Fibroblast of lung (primary cell): ENCODE measurements around the gene NEK8. TPM values are rescaled to one million over a fixed set of nuclear protein-coding genes. Genes with fewer than 3 reads are reported as not detected.
"Not testable (repeated sequence)": the region's sequence is repeated elsewhere in the genome, so short reads cannot be mapped to it uniquely, and the experiment has no call there.

Source experiments
- DNase-seq, 2 donors: peaks; one replicate each; pipeline versions ENCODE4 v3.0.0 to v3.0.0-alpha.2; 2010; ENCODE audit warnings: low read depth in 2 of 2
- H2AFZ ChIP-seq: 2 replicates; pipeline ENCODE4 v1.5.1; 2012; ENCODE audit warnings: low read length, control low read depth, inconsistent platforms
- H3K27ac ChIP-seq: 2 replicates; pipeline ENCODE4 v1.5.1; 2011; ENCODE audit warnings: low read length, control low read depth; ENCODE audit not compliant: insufficient read depth
- H3K27me3 ChIP-seq: 2 replicates; pipeline ENCODE4 v1.5.1; 2011; ENCODE audit warnings: mild to moderate bottlenecking, low read length; ENCODE audit not compliant: control insufficient read depth, insufficient read depth
- H3K36me3 ChIP-seq: 2 replicates; pipeline ENCODE4 v1.5.1; 2011; ENCODE audit warnings: low read length; ENCODE audit not compliant: control insufficient read depth, insufficient read depth
- H3K4me1 ChIP-seq: 2 replicates; pipeline ENCODE4 v1.5.1; 2011; ENCODE audit warnings: low read length; ENCODE audit not compliant: control insufficient read depth, insufficient read depth; ENCODE audit errors: extremely low read depth
- H3K4me2 ChIP-seq: 2 replicates; pipeline ENCODE4 v1.5.1; 2011; ENCODE audit warnings: low read length, control low read depth; ENCODE audit not compliant: insufficient read depth; ENCODE audit errors: extremely low read depth
- H3K4me3 ChIP-seq, 4 experiments: fragments of 200-600 bp in 1 of 4; sonication (generic) in 1 of 4; replicated peaks in 1 of 4; 2 replicates each; pipeline ENCODE4 v1.5.1; 2011 to 2016; ENCODE audit warnings: low read length in 4 of 4, low read depth in 3 of 4, mild to moderate bottlenecking in 3 of 4, control low read depth in 2 of 4, inconsistent platforms in 1 of 4, mixed read lengths in 1 of 4; ENCODE audit not compliant: insufficient read depth in 1 of 4; ENCODE audit errors: control extremely low read depth in 1 of 4
- H3K79me2 ChIP-seq: 2 replicates; pipeline ENCODE4 v1.5.1; 2012; ENCODE audit warnings: mild to moderate bottlenecking, low read length, inconsistent platforms; ENCODE audit not compliant: control insufficient read depth, insufficient read depth
- H3K9ac ChIP-seq: 2 replicates; pipeline ENCODE4 v1.5.1; 2011; ENCODE audit warnings: mild to moderate bottlenecking, low read length, control low read depth; ENCODE audit not compliant: insufficient read depth
- H3K9me3 ChIP-seq: 2 replicates; pipeline ENCODE4 v1.5.1; 2012; ENCODE audit warnings: low read depth, low read length; ENCODE audit not compliant: control insufficient read depth, insufficient read depth
- H4K20me1 ChIP-seq: 2 replicates; pipeline ENCODE4 v1.5.1; 2011; ENCODE audit warnings: low read length; ENCODE audit not compliant: control insufficient read depth, insufficient read depth; ENCODE audit errors: extremely low read depth
- CTCF ChIP-seq, 2 donors: IDR thresholded peaks in 1 of 2; conservative IDR thresholded peaks in 1 of 2; 1 replicate in 1 of 2; 2 replicates in 1 of 2; pipeline ENCODE4 v1.5.1; 2011 to 2012; ENCODE audit warnings: low read length in 2 of 2, control low read depth in 1 of 2, inconsistent platforms in 1 of 2, low read depth in 1 of 2, mild to moderate bottlenecking in 1 of 2
- EZH2 ChIP-seq: IDR thresholded peaks from 2 replicates; pipeline ENCODE4 v1.5.1; 2012; ENCODE audit warnings: low read length, control low read depth, mild to moderate bottlenecking; ENCODE audit errors: missing control alignments
- polyA plus RNA-seq, 2 donors: library from polyadenylated mRNA; depleted of rRNA in 1 of 2; stranded (reverse) in 1 of 2; unstranded in 1 of 2; fragments of >200 nt; gene quantifications; 2 replicates each; pipeline ENCODE4 v1.2.1, GENCODE V29; 2011 to 2012; ENCODE audit warnings: missing spikeins in 1 of 2
- total RNA-seq: library from RNA; depleted of rRNA; stranded (reverse); fragments of >200 nt; gene quantifications from 2 replicates; pipeline ENCODE4 v1.2.1, GENCODE V29; 2014

The NEK8 gene
- total and polyA plus RNA-seq, 2 donors (not counting 1 experiment from before 2014, with no cell fraction given), result 2.8 to 3.8 TPM

GRCh38 chr17:28722417-28723158, 6.0 kb upstream of the NEK8 start:
- no peaks in the 10 kb centered on the region for H3K9me3 ChIP-seq
- H2AFZ ChIP-seq, result no peak overlapping the region
- H3K27ac ChIP-seq, result no peak overlapping the region
- H3K9ac ChIP-seq, result no peak overlapping the region
- H3K27me3 ChIP-seq, result no peaks in the 10 kb centered on the region
- peaks cover 35% of the 10 kb centered on the region for H3K79me2 ChIP-seq
- no peak for DNase-seq
- peak overlapping the region; percentile 68 for H3K4me2 ChIP-seq
- H4K20me1 ChIP-seq, result no peaks in the 10 kb centered on the region
- peaks cover 11% of the 10 kb centered on the region for H3K36me3 ChIP-seq
- TF ChIP-seq CTCF (conservative IDR thresholded peaks at IDR 0.05 in 1 of 2, IDR thresholded peaks at IDR 0.05 in 1 of 2; ENCODE audit: low read depth in 1 of 2, low read length in 2 of 2) (no peak), EZH2 (no peak)
- H3K4me1 ChIP-seq, result peaks cover 20% of the 10 kb centered on the region
- H3K4me3 ChIP-seq, result peak overlapping the region in 2 of 4 experiments; percentile 17 to 75

DNA sequence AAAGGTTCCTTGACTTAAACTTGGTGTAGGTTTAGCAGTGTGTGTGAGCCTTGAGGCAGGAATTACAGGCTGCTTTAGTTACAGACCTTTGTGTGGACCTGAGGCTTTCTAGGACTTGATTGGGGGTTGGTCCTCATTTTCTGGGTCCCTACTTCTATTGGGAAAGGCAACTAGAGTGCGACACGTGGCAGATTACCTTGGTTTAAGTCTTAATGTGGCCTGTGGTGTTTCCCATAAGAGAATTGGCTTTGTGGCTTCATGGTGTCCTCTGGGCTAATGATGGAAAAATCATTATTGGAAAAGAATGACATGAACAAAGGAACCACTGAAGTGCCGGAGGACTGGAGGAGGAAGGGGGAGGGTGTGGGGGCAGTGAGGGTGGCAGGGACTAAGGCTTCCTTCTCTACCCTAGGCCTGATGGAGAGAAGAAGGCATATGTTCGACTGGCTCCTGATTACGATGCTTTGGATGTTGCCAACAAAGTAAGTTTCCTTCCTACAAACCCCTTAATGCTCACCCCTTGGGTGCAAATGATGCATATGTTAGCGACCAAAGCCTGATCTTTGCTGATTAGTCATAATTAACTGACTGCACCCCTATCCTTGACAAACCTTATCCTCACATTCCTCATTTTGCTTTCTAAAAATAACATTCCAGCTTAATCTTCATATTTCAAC, 5.3 kb upstream of the NEK8 start:
- Histone ChIP-seq H3K4me3 (peak overlapping the region in 1 of 4 experiments; percentile 4), H3K4me1 (peaks cover 21% of the 10 kb centered on the region), H3K9ac (no peak overlapping the region), H3K36me3 (peaks cover 11% of the 10 kb centered on the region), H3K27me3 (no peaks in the 10 kb centered on the region), H2AFZ (no peak overlapping the region), H3K4me2 (no peak overlapping the region), H3K27ac (no peak overlapping the region), H3K9me3 (no peaks in the 10 kb centered on the region), H4K20me1 (no peaks in the 10 kb centered on the region), H3K79me2 (peaks cover 35% of the 10 kb centered on the region)
- TF ChIP-seq EZH2 (no peak), CTCF (conservative IDR thresholded peaks at IDR 0.05 in 1 of 2, IDR thresholded peaks at IDR 0.05 in 1 of 2; ENCODE audit: low read depth in 1 of 2, low read length in 2 of 2) (no peak)
- DNase-seq, result no peak

DNA sequence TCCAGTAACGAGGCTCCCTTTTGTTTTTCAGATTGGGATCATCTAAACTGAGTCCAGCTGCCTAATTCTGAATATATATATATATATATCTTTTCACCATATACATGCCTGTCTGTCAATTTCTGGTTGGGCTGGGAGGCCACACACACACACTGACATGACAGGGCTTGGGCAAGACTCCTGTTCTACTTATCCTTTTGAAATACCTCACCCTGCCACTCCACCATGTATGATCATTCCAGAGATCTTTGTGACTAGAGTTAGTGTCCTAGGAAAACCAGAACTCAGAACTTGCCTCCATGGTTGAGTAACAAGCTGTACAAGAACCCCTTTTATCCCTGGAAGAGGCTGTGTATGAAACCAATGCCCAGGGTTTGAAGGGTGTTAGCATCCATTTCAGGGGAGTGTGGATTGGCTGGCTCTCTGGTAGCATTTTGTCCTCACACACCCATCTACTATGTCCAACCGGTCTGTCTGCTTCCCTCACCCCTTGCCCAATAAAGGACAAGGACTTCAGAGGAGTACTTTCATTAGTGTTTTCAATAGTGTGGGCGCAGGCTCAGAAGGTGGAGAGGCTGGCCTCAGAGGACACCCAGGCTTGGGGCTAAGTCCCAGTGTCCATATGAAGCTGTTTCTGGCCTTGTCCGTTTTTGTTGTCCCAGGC, 4.6 kb upstream of the NEK8 start:
- H3K4me1 ChIP-seq, result peaks cover 17% of the 10 kb centered on the region
- H3K79me2 ChIP-seq, result peaks cover 35% of the 10 kb centered on the region
- not testable (repeated sequence) for DNase-seq, H3K27me3 ChIP-seq, H3K9me3 ChIP-seq, H3K4me3 ChIP-seq, H3K27ac ChIP-seq, H3K4me2 ChIP-seq, H4K20me1 ChIP-seq, H2AFZ ChIP-seq, H3K9ac ChIP-seq
- H3K36me3 ChIP-seq, result peaks cover 11% of the 10 kb centered on the region
